Smooth muscle cell of the brain vasculature (primary cell): ENCODE results near the gene OR2L2.
"Not testable (repeated sequence)": the region's sequence is repeated elsewhere in the genome, so short reads cannot be mapped to it uniquely, and the experiment has no call there.

ENCODE experiments used
- DNase-seq: peaks from one replicate; pipeline ENCODE4 v3.0.0-alpha.2; 2012; ENCODE audit warnings: low read depth, low spot score

The OR2L2 gene

GRCh38 chr1:248029770-248030169 lies at the start of gene OR2L2:
OR2L2 (plus strand) TSS chr1:248030070; CDS start chr1:248038268, 8,198 bp downstream.
- DNase-seq, result no peak

GRCh38 chr1:247992986-247993385 lies 36.9 kb upstream of the OR2L2 start:
- DNase-seq, result no peak

- no peak for DNase-seq
Measured at GRCh38 chr1:247998811-247999210, 31.1 kb upstream of the OR2L2 start.

DNA sequence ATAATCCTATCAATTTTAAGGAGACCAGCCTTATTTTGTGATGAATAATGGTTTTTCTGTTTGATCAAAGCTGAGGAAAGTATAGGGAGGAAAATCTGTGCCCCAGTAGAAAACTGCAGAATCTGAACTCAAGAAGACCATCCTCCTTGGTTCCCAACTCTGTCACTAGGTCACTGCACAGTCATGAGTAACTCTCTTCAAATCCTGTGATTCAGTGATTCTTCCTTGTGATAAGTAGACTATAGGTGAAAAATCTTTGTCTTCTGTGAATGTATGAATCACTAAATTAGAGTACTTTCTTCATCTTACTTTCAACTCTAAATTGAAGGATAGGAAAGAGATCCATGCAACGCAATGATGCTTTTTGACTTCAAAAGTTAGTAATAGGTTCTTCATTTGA lies 29.7 kb upstream of the OR2L2 start:
- no peak for DNase-seq

GRCh38 chr1:248007778-248008177 lies 22.1 kb upstream of the OR2L2 start:
- DNase-seq, result no peak

- no peak for DNase-seq
Measured at GRCh38 chr1:248009681-248010080, 20.2 kb upstream of the OR2L2 start.

GRCh38 chr1:248013229-248013710 lies 16.6 kb upstream of the OR2L2 start, which contains the start of gene OR2L5:
OR2L5 (plus strand) TSS chr1:248013660; CDS start chr1:248021948, 8,288 bp downstream.
- no peak for DNase-seq

DNA sequence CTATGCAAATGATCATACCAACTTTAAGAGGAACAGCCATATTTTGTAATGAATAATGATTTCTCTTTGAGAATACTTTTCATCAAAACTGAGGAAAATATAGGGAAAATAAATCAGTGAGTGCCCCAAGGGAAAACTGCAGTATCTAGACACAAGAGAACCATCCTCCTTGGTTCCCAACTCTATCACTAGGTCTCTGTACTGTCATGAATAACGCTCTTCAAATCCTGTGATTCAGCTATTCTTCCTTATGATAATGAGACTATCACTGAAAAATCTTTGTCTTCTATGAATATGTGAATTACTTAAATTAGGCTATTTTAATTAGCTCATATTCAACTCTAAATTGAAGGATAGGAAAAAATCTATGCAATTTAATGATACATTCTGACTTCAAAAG lies 14.1 kb upstream of the OR2L2 start:
- no peak for DNase-seq

GRCh38 chr1:248045209-248045608 lies 15.3 kb downstream of the OR2L2 start:
- DNase-seq, result no peak

- no peak for DNase-seq
Measured at GRCh38 chr1:248046536-248046935, 16.7 kb downstream of the OR2L2 start, which contains the start of gene OR2L3. OR2L3 (plus strand) TSS chr1:248046836; CDS start chr1:248060682, 13,846 bp downstream.

GRCh38 chr1:248047008-248047407 lies 17.1 kb downstream of the OR2L2 start:
- no peak for DNase-seq

- no peak for DNase-seq
Measured at GRCh38 chr1:248054671-248055070, 24.8 kb downstream of the OR2L2 start.

DNA sequence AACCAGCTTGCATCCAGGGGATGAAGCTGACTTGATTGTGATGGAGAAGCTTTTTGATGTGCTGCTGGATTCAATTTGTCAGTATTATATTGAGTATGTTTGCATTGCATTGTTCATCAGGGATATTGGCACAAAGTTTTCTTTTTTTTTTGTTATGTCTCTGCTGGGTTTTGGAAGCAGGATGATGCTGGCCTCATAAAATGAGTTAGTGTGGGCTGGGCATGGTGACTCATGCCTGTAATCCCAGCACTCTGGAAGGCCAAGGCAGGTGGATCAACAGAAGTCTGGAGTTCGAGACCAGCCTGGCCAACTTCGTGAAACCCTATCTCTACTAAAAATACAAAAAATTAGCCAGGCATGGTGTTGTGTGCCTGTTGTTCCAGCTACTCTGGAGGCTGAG lies 25.4 kb downstream of the OR2L2 start:
- DNase-seq, result no peak

- DNase-seq, result no peak
Measured at GRCh38 chr1:248065071-248065470, 35.2 kb downstream of the OR2L2 start.

- no peak for DNase-seq
Measured at GRCh38 chr1:248065604-248066003, 35.7 kb downstream of the OR2L2 start.

DNA sequence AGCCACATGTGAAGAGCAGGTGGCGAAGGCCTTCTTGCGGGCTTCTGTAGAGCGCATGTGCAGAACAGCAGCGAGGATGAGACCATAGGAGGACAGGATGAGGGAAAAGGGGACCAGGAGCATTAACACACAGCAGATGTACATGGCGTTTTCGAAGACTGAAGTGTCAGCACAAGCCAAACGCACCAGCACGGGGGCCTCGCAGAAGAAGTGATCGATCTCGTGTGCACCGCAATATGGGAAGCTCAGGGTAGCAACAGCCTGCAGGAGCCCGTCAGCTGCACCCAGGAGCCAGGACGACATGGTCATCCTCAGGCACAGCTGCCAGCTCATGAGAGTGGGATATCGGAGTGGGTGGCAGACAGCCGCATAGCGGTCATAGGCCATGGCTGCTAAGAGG lies 54.0 kb downstream of the OR2L2 start:
- DNase-seq, result not testable (repeated sequence)
